NT2/D1 (cell line): Measurements from ENCODE around the gene GORASP1.

Experiments
- SUZ12 ChIP-seq: IDR thresholded peaks from 2 replicates; pipeline ENCODE4 v1.6.1; 2011; ENCODE audit not compliant: insufficient read length, insufficient read depth; ENCODE audit errors: extremely low read depth
- YY1 ChIP-seq: IDR thresholded peaks from 2 replicates; pipeline ENCODE4 v1.6.1; 2011; ENCODE audit not compliant: insufficient read length, insufficient read depth

DNA sequence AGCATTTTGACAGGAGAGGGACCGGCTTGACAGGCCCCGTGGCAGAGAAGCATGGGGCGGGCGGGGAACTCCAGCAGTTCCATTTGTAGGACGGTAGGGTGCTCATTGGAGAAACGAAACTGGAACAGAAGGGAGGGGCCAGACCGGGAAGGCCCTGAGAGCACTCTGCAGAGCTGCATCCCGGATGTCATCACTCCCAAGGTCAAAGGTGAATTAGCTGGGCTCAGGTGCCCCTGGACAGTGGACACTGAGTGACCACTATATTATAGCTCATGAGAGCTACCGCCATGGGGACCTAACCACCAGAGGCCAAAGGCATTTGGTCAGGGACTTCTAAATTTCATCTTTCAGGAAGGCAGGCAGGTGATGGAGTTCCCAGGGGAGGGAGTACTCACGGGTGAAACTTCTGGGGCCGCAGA lies 38.7 kb upstream of the GORASP1 start:
- no peak for TF ChIP-seq SUZ12
- no peak for TF ChIP-seq YY1
